Immature natural killer cell (primary cell): Measurements from ENCODE around the gene COL23A1. TPM values are rescaled to one million over a fixed set of nuclear protein-coding genes. Genes with fewer than 3 reads are reported as not detected.

Experiments
- DNase-seq, 3 donors: peaks; one replicate each; pipeline ENCODE4 v3.0.0; 2022; ENCODE audit warnings: mixed read lengths in 1 of 3
- H3K27ac Mint-ChIP-seq, 6 donors: one replicate each; pipeline ENCODE4 v1.8.0; 2020; ENCODE audit warnings: mixed read lengths in 6 of 6, mild to moderate bottlenecking in 5 of 6, inconsistent platforms in 4 of 6, moderate library complexity in 3 of 6
- H3K27me3 Mint-ChIP-seq, 3 donors: one replicate each; pipeline ENCODE4 v1.8.0; 2020 to 2021; ENCODE audit warnings: low read depth in 3 of 3, mild to moderate bottlenecking in 3 of 3, mixed read lengths in 3 of 3, moderate library complexity in 3 of 3, inconsistent platforms in 1 of 3
- H3K36me3 Mint-ChIP-seq, 3 donors: one replicate each; pipeline ENCODE4 v1.8.0; 2020; ENCODE audit warnings: mixed read lengths in 3 of 3, inconsistent platforms in 2 of 3, mild to moderate bottlenecking in 2 of 3
- H3K4me1 Mint-ChIP-seq, 2 donors: one replicate each; pipeline ENCODE4 v1.8.0; 2020; ENCODE audit warnings: inconsistent platforms in 2 of 2, mild to moderate bottlenecking in 2 of 2, mixed read lengths in 2 of 2, moderate library complexity in 1 of 2
- H3K4me3 Mint-ChIP-seq, 5 donors: one replicate each; pipeline ENCODE4 v1.8.0; 2020; ENCODE audit warnings: mild to moderate bottlenecking in 5 of 5, mixed read lengths in 5 of 5, inconsistent platforms in 3 of 5, moderate library complexity in 3 of 5
- H3K9me3 Mint-ChIP-seq, 6 donors: one replicate each; pipeline ENCODE4 v1.8.0; 2020; ENCODE audit warnings: mild to moderate bottlenecking in 6 of 6, mixed read lengths in 6 of 6, inconsistent platforms in 4 of 6, moderate library complexity in 3 of 6
- polyA plus RNA-seq, 3 donors: library from polyadenylated mRNA; unstranded; fragments of 300-500 nt; fragmentation: Illumina TruSeq; gene quantifications; one replicate each; pipeline ENCODE4 v1.2.3, GENCODE V29; 2021

Gene COL23A1
- polyA plus RNA-seq, 3 donors from 2014 or later: 0.40 to 0.78 TPM; not detected in 1

DNA sequence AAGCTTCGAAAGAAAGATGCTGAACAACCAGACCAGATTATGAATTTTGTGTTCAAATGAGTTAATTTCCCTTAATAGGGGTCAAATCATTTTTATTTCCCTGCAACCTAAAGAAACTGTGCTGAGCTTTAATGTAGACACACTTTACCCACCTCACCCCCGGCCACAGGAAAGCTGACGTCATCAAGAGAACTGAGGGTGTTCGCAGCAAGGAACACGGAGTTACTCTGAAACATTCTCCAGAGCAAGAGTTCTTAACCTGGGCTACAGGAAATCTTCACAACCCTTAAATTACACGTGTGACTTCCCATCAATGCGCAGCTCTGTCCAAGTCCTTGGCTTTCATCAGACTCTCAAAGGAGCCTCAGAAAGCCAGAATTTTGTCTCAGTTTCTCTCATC is 116.3 kb downstream of the COL23A1 start:
- Mint-ChIP-seq H3K9me3 (no peaks in the 10 kb centered on the region), H3K4me1 (peaks cover 0 to 5% of the 10 kb centered on the region in 2 donors), H3K4me3 (no peak overlapping the region), H3K27me3 (peaks cover 0 to 9% (median 1%) of the 10 kb centered on the region in 3 donors), H3K36me3 (no peaks in the 10 kb centered on the region), H3K27ac (no peak overlapping the region)
- no peak for DNase-seq

GRCh38 chr5:178472138-178472537 is 118.1 kb downstream of the COL23A1 start:
- Mint-ChIP-seq H3K9me3 (no peaks in the 10 kb centered on the region), H3K27ac (no peak overlapping the region), H3K4me1 (peaks cover 0 to 5% of the 10 kb centered on the region in 2 donors), H3K27me3 (peaks cover 1 to 6% (median 3%) of the 10 kb centered on the region in 3 donors), H3K4me3 (no peak overlapping the region), H3K36me3 (no peaks in the 10 kb centered on the region)
- DNase-seq: no peak

- Mint-ChIP-seq H3K4me1 (peaks cover 0 to 5% of the 10 kb centered on the region in 2 donors), H3K27me3 (peaks cover 1 to 4% (median 3%) of the 10 kb centered on the region in 3 donors), H3K9me3 (no peaks in the 10 kb centered on the region), H3K27ac (no peak overlapping the region), H3K36me3 (no peaks in the 10 kb centered on the region), H3K4me3 (no peak overlapping the region)
- no peak for DNase-seq
These were observed 118.5 kb downstream of the COL23A1 start for GRCh38 chr5:178471711-178472110.

GRCh38 chr5:178470760-178471025 is 119.5 kb downstream of the COL23A1 start:
- DNase-seq: no peak
- Mint-ChIP-seq H3K9me3 (no peaks in the 10 kb centered on the region), H3K36me3 (no peaks in the 10 kb centered on the region), H3K4me3 (no peak overlapping the region), H3K27me3 (peaks cover 1 to 4% (median 3%) of the 10 kb centered on the region in 3 donors), H3K27ac (no peak overlapping the region), H3K4me1 (peaks cover 0 to 5% of the 10 kb centered on the region in 2 donors)

- no peak for DNase-seq
- Mint-ChIP-seq H3K36me3 (no peaks in the 10 kb centered on the region), H3K4me1 (peaks cover 0 to 5% of the 10 kb centered on the region in 2 donors), H3K4me3 (no peak overlapping the region), H3K27me3 (peaks cover 1 to 4% (median 3%) of the 10 kb centered on the region in 3 donors), H3K9me3 (no peaks in the 10 kb centered on the region), H3K27ac (no peak overlapping the region)
These were observed 120.0 kb downstream of the COL23A1 start for GRCh38 chr5:178469975-178470759.

GRCh38 chr5:178469011-178469974 is 120.9 kb downstream of the COL23A1 start:
- no peaks in the 10 kb centered on the region for H3K36me3 Mint-ChIP-seq
- H3K27me3 Mint-ChIP-seq: peaks cover 1 to 4% (median 3%) of the 10 kb centered on the region in 3 donors
- DNase-seq: no peak
- H3K27ac Mint-ChIP-seq: no peak overlapping the region
- H3K4me3 Mint-ChIP-seq: no peak overlapping the region
- no peaks in the 10 kb centered on the region for H3K9me3 Mint-ChIP-seq
- peaks cover 0 to 5% of the 10 kb centered on the region in 2 donors for H3K4me1 Mint-ChIP-seq

DNA sequence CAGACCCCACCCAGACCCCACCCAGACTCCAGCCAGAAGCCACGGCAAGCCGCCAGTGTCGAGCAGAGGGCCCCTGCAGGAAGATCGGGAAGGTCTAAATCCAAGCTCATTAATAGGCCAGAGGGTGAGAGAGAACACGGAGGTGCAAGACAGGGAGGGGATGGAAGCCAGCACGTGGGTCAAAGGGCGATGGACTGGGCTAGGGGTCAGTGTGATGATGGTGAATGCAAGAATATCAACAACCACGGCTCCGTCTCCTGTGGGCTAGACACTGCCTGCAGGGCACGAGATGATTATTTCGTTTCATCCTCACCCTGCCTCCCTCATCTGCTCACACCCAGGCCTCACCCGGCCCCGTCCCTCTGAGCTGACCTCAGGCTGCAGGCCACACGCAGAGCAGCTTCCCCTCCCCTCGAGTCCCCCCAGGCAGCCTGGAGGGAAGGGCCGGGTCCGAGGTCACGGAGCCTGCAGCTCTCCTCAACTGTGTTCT is 122.0 kb downstream of the COL23A1 start:
- Mint-ChIP-seq H3K36me3 (no peaks in the 10 kb centered on the region), H3K4me1 (no peaks in the 10 kb centered on the region), H3K4me3 (no peak overlapping the region), H3K27ac (no peak overlapping the region), H3K9me3 (no peaks in the 10 kb centered on the region), H3K27me3 (peaks cover 0 to 4% (median 3%) of the 10 kb centered on the region in 3 donors)
- DNase-seq: no peak

DNA sequence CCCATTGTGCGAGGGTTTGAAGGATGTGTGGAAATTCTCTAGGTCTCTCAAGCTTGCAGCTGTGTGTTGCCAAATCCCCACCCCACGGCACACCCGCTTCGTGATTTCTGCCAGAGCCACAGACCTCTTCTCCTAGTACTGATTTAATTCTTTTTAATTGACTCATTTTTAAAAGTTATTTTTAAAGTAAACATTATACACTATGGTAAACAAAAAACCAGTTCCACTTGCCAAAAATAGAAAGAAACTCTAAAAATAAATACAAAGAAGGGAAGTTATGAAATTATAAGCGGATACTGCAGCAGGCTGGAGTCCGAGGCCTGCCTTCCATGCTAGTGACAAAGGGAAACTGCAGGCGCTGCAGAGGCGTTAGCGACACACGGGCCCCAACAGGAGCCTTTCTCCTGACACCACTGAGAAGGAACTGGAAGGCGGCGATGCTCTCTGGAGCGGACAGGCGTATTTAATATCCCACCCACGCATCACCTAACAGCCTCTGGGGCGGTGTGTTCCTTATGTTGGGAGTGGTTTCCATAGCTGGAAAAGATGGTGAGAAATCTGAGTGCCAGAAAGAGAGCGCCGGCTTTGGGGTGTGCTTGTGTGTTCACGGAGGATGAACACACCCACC is 122.5 kb downstream of the COL23A1 start:
- Mint-ChIP-seq H3K27ac (peak overlapping the region in 1 of 6 donors; percentile 38), H3K9me3 (no peaks in the 10 kb centered on the region), H3K36me3 (no peaks in the 10 kb centered on the region), H3K4me1 (no peaks in the 10 kb centered on the region), H3K27me3 (peaks cover 0 to 4% (median 3%) of the 10 kb centered on the region in 3 donors), H3K4me3 (no peak overlapping the region)
- DNase-seq: no peak

DNA sequence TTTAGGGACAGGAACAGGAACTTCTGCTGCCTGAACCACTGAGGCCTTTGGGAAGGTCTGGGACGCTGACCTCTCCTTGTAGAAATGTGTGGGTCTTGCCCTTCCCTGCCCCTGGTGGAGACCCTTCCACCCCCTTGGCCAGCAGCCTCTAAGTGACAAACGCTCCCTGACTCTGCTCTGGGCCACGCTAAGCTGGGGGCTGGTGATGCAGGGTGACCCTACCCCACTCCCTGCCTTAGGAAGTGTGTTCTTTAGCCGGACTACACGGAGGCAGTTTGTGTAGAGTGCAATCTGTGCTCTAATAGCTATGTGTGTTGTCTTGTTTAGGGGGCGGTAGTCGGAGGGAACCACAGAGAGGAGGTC is 123.0 kb downstream of the COL23A1 start:
- no peaks in the 10 kb centered on the region for H3K4me1 Mint-ChIP-seq
- peak overlapping the region in 1 of 6 donors; percentile 38 for H3K27ac Mint-ChIP-seq
- no peak overlapping the region for H3K4me3 Mint-ChIP-seq
- no peaks in the 10 kb centered on the region for H3K36me3 Mint-ChIP-seq
- no peak for DNase-seq
- peaks cover 0 to 4% (median 3%) of the 10 kb centered on the region in 3 donors for H3K27me3 Mint-ChIP-seq
- no peaks in the 10 kb centered on the region for H3K9me3 Mint-ChIP-seq

- no peaks in the 10 kb centered on the region for H3K4me1 Mint-ChIP-seq
- peaks cover 0 to 4% (median 3%) of the 10 kb centered on the region in 3 donors for H3K27me3 Mint-ChIP-seq
- no peak overlapping the region for H3K4me3 Mint-ChIP-seq
- no peak for DNase-seq
- H3K27ac Mint-ChIP-seq: no peak overlapping the region
- no peaks in the 10 kb centered on the region for H3K9me3 Mint-ChIP-seq
- no peaks in the 10 kb centered on the region for H3K36me3 Mint-ChIP-seq
These were observed 123.9 kb downstream of the COL23A1 start for GRCh38 chr5:178466342-178466741.

DNA sequence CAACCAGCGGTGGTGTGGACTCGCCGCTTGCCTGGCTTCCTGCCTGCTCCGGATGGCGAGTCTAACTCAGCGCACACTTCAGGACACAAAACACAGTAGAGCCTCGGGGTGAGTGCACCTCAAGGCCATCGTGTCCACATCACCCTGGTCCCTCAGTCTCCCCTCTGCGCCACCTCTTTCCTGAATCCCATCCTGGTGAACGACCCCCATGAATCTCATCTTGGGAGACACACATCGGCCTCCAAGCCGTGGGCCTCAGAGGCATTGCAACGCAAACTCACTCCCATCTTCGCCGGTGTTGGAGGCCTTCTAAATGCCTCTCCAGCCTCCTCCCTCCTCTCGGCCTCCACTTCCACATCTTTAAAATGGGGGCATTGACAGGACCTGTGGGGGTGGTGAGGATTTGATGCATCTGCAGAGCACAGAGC is 124.3 kb downstream of the COL23A1 start:
- Mint-ChIP-seq H3K4me1 (no peaks in the 10 kb centered on the region), H3K9me3 (no peaks in the 10 kb centered on the region), H3K36me3 (no peaks in the 10 kb centered on the region), H3K27me3 (peaks cover 0 to 4% (median 3%) of the 10 kb centered on the region in 3 donors), H3K27ac (no peak overlapping the region), H3K4me3 (no peak overlapping the region)
- no peak for DNase-seq

DNA sequence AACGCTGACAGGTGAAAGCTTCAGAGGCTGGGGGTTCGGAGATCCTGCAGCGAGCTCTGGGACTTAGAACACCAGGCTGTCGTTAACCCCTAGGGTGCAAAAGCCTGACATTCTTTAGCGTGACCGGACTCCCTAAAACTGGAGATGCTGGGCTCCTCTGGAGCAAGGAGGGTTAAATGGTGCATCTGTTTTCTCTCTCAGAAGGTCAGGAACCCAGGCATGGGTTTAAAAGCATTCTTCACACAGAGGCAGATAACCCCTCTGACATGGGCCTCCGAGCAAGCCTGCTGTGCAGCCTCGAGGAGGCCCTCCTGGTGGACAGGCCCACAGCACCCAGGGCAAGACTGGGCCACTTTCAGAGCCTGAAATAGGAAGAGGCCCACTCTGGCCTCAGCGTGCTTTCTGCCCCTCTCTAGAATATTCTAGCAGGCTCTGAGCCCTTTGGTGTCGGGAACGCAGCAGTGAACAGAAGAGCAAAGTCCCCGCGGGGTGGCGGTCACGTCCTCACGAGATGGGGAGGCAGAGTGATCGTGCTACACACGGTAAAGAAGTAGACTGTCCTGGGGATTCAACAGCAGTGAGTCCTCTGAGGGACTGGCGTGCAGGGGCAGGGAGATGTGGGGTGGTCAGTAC is 124.8 kb downstream of the COL23A1 start:
- Mint-ChIP-seq H3K27me3 (peaks cover 0 to 4% (median 3%) of the 10 kb centered on the region in 3 donors), H3K4me1 (no peaks in the 10 kb centered on the region), H3K27ac (no peak overlapping the region), H3K36me3 (no peaks in the 10 kb centered on the region), H3K9me3 (no peaks in the 10 kb centered on the region), H3K4me3 (no peak overlapping the region)
- no peak for DNase-seq

GRCh38 chr5:178464431-178465048 is 125.7 kb downstream of the COL23A1 start:
- no peak for DNase-seq
- peaks cover 0 to 4% (median 3%) of the 10 kb centered on the region in 3 donors for H3K27me3 Mint-ChIP-seq
- H3K4me1 Mint-ChIP-seq: no peaks in the 10 kb centered on the region
- no peaks in the 10 kb centered on the region for H3K9me3 Mint-ChIP-seq
- H3K36me3 Mint-ChIP-seq: no peaks in the 10 kb centered on the region
- no peak overlapping the region for H3K4me3 Mint-ChIP-seq
- no peak overlapping the region for H3K27ac Mint-ChIP-seq
